B cell (primary cell): Measurements from ENCODE around the gene SLC18A2.
"Not testable (repeated sequence)": the region's sequence is repeated elsewhere in the genome, so short reads cannot be mapped to it uniquely, and the experiment has no call there.

Experiments used
- EZH2 ChIP-seq: IDR thresholded peaks from 2 replicates; pipeline ENCODE4 v1.6.1; 2012; ENCODE audit warnings: borderline replicate concordance, low read depth, mild to moderate bottlenecking, moderate library complexity, low read length; ENCODE audit not compliant: insufficient read depth, poor library complexity, severe bottlenecking
- TF ChIP-seq, protein P1 (sequence below): fragments of 200-600 bp; IDR thresholded peaks from one replicate; pipeline ENCODE4 v1.8.0; 2022; ENCODE audit warnings: antibody characterized with exemption, mild to moderate bottlenecking

GRCh38 chr10:117230107-117230506 lies 10.8 kb upstream of the SLC18A2 start:
- TF ChIP-seq, protein P1, sequence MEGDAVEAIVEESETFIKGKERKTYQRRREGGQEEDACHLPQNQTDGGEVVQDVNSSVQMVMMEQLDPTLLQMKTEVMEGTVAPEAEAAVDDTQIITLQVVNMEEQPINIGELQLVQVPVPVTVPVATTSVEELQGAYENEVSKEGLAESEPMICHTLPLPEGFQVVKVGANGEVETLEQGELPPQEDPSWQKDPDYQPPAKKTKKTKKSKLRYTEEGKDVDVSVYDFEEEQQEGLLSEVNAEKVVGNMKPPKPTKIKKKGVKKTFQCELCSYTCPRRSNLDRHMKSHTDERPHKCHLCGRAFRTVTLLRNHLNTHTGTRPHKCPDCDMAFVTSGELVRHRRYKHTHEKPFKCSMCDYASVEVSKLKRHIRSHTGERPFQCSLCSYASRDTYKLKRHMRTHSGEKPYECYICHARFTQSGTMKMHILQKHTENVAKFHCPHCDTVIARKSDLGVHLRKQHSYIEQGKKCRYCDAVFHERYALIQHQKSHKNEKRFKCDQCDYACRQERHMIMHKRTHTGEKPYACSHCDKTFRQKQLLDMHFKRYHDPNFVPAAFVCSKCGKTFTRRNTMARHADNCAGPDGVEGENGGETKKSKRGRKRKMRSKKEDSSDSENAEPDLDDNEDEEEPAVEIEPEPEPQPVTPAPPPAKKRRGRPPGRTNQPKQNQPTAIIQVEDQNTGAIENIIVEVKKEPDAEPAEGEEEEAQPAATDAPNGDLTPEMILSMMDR: not testable (repeated sequence)
- TF ChIP-seq EZH2: not testable (repeated sequence)
